Activated CD4-positive, alpha-beta T cell treated with anti-CD3 and anti-CD28 coated beads for 24 hours (primary cell): ENCODE results near the gene SMG6.
"Not testable (repeated sequence)": the region's sequence is repeated elsewhere in the genome, so short reads cannot be mapped to it uniquely, and the experiment has no call there.

Experiments used
- DNase-seq, 2 donors: peaks; one replicate each; pipeline ENCODE4 v3.0.0-alpha.2; 2020; ENCODE audit warnings: low read depth in 2 of 2

Gene SMG6

DNA sequence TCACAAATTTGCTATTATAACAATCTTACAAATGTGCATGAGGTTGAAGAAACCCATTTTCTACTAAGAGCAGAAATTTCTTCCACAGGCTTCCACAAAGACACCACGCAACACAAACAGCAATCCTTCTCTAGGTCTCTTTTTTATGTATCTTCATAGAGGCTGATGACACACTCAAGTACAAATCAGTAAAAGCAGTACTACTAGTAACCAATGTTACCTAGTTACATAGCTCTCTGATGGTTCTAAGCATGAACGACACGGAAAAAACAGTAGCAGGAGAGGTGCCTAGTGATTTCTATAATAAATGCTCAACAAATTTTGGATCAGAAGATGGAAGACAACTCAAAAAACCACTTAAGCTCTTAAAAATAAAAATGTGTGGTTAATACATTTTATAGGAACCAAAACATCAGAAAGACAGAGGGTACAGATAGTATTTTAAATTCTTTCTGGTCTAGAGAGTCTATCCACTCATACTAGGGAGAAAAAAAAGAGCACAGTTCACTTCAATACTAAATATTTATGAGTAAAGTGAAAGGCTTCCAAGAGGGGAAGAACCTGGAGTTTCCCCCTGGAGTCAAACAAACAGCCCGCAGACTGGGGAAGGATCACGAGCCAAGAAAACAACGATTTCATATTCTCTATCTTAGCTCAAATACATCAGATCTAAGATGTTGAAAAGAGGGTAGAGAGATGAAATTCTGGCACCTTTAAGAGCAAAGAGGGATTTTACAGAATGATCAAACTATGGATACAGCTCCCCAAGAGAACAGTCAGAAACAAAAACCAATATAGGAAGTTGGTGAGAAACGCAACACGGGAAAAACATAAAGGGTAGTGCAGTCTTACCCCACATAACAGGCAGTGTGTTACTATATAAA lies 40.2 kb downstream of the SMG6 start:
- DNase-seq = no peak

DNA sequence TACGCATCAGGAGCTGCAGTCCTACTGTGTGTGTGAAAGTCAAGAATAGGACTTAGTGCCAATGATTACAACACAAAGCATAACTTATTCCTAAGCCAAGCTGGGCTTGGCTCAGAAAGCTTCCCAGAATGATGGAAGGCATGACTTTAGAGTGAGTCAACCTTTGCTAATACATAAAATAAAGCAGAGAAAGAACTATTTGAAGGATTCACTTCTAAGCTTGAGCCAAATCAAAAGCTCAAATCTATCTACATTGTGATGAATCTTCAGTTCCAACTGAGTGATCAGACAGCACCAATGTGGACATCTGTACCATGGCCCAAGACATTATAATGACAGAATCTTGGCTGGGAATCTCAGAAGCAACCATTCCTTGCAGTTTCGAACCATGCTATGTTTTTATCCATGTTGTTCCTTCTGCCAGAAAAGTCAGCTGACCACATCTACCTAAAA lies 41.4 kb downstream of the SMG6 start:
- no peak for DNase-seq

DNA sequence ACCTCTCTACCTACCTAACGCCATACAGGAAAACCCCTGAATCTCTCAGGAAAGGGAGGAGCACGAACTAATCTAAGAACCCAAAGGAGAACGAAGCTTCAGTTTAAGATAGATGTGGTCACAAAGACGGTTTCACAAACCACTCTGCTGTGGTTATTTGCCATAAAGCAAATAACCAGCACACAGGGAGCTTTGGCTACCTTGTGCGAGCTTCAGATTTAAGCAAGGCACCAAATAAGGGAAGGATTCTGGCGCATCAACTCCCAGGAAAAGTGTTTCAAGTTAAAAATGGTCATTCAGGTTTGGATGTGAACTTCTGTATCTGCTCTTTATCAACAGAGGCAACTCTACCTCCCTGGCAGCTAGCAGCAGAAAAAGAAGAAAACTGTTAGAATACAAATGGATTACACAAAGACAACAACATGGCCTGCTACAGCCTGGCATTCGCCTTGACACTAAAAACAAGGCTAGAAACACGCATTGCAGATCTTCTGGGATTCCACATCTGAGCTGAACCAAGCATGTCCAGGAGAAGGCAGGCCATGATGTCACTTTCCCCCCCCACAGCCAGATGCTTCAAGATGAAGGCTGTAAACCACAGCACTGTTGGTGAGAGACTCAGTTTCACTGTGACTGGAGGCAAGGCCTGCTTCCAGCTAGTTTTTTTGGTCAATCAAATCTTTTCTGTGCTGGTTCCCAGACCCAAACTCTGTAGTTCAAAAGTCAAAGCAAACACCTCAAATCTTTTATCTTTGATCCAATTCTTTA lies 43.6 kb downstream of the SMG6 start:
- DNase-seq = peak; percentile 46 to 57

DNA sequence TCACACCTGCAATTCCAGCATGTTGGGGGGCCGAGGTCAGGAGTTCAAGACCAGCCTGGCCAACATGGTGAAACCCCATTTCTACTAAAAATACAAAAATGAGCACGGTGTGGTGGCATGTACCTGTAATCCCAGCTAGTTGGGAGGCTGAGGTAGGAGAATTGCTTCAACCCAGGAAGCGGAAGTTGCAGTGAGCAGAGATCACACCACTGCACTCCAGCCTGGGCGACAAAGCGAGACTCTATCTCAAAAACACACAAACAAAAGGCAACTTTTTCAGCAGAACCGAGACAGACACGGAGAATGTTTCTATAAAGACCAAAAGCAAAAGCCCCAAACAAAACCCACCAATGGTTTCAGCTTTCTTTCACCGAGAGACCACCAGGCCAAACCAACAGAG lies 44.8 kb downstream of the SMG6 start:
- DNase-seq = not testable (repeated sequence)

DNA sequence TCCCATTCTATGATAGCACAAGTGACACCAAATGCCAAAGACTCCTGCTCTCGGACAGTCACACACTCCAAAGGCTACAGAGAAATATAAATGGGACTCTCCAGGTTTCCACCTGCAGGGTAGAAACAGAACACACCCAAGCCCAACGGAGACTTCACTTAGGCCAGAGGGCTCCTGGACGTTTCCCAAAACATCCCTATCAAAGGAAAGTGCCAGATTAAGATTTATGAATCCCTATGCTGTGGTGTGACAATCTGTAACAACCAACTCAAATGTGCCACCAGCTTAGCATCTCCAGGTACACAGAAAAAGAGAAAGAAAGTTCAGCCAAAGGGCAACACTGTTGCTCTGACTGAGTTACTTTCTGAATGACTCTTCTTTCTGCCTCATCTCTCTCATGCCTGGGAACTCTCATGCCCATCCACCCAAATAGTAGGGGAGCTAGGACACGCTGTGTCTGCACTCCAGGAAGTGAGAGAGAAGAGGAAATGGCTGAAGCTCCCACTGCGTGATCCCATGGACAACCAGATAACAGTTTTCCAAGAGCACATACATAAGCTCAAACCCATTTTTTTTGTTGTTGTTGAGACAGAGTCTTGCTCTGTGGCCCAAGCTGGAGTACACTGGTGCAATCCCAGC lies 49.7 kb downstream of the SMG6 start:
- no peak for DNase-seq

DNA sequence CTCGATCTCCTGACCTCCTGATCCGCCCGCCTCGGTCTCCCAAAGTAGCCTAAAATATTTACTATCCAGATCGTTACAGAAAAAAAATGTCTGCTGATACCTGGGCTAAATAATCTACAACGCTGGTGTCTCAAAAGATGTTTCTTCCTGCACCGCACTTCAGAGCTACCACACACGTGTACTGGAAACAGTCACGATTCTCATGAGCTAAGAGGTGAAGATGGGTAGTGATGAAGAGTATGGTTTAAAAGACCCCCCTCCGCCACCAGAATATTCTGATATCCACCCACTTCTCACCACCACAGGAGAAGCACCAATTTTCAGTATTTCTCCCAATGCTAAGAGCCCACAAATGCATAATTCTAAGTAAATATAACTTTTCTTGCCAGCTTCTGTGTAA lies 50.2 kb downstream of the SMG6 start:
- DNase-seq = no peak

DNA sequence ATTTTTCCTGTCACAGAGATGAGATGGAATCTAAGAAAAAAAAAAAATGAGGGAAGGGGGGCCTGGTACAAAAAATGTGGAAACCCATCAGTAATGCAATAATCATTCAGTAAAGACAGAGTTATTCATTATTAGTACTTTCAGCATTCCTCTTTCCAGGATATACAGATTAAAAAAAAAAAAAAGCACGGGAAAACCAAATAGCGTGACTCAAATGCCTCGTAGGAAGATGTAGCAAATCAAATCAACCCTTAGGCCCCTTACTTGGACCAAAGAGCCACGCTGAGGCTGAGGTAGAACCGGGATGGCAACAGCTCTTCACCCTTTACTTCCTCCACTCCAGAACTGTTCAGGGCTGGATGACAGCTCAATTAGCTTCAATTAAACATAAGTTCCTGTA lies 52.5 kb downstream of the SMG6 start:
- no peak for DNase-seq

DNA sequence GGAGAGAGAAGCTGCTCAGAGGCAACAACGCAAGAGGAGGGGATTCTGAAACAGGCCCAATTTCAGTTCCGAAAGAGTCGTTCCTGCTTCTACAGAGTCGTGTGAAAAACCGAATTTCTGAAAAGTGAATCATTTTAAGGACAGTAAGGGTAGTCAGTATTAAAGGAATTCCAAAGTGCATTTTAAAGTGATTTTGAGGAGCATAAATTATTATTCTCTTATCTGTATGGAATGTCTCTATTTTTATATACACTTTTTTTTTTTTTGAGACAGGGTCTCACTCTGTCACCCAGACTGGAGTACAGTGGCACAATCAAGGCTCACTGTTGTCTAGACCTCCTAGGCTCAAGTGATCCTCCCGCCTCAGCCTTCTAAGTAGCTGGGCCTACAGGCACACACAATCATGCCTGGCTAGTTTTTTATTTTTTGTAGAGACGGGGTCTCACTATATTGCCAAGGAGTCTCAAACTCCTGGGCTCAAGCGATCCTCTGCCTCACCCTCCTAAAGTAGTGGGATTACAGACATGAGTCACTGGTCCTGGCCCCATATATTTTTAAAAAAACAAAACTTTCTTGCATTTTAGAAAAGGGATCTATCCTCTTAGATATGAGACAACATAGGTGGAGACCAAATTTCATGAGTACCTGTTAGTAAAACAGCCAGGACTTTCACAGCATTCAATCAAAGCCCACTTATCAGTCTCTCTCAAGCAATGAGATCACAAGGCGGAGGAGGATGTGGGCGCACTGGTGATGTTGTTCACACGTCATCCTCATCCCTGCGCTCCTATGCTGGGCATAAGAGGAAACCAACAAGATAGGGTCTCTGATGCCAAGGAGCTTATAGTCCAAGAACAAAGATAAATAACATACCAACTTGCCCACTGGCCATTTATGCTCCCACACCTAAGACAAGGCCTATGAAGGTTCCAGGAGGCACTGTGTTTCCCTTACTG lies 53.2 kb downstream of the SMG6 start:
- DNase-seq = no peak

DNA sequence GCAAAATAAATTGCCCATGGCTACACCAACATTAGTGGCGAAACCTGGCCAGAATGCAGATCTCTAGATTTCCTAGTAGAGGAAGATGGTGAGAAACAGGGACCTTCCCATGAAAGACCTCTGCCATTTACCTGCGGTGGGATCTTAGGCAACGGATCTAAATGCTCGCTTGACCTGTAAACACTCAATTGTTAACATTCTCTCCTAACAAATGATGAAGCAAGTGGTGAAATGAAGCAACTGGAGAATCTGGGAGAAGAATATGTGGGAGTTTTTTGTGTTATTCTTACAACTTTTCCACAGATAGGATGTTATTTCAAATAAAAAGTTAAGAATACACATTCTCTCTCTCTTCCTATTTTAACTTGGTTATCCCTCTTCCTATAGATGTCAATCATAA lies 56.6 kb downstream of the SMG6 start:
- DNase-seq = no peak

DNA sequence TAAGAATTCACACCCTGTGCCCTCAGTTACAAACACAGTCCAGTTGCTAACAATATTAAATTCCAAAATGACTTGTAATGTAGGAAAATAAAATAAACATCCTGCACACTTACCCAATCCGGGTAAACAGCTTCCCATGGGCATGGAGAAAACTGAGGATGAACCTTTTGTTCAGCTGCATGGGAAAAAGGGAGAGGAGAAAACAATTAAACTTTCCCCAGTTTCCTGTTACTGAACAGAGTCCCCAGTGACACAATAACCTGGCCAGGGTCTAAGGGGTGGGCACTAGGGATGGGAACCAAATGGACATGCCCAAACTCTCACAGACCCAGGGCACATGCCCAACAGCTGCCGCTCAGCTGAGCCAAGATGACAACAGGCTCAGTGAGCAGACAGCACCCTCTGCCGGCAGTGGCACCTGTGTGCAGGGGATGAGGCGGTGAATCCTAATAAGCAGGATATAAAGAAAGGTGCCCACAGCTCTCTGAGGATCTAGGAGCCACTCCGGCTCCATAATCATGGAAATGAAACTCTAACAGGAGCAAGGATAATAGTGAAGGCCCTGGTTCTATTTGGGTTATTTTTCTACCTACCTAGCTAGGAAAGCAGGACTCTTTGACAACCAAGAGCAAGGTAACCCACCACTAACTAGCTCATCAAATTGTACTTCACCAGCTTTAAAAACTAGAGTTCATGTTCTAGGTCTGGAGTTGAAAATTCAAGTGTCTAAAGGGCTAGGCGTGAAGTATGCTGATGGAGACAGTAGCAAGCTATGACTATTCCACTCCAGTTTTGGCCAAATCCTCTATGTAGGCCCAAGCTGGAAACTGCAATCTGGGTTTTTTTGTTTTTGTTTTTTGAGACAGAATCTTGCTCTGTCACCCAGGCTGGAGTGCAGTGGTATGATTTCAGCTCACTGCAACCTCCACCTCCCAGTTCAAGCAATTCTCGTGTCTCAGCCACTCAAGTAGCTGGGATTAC lies 58.8 kb downstream of the SMG6 start:
- peak; percentile 72 to 77 for DNase-seq

DNA sequence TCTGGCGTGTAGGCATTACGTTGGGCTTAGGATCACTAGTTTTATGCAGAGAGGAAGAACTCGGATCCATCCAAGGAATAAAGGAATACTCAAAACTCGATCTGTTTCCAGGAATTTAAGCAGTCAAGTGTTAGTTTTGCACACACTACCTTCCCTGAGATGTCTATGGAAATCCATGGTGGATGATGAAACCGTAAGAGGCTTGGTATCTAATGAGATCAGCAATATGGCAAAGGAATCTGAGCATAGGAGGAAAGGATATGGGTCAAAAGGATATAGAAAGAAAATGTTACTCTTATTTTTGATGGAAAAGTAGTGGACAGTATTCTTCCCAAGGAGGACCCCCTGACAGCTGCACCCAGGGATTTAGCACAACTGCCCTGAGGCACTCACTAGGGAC lies 59.6 kb downstream of the SMG6 start:
- no peak for DNase-seq

DNA sequence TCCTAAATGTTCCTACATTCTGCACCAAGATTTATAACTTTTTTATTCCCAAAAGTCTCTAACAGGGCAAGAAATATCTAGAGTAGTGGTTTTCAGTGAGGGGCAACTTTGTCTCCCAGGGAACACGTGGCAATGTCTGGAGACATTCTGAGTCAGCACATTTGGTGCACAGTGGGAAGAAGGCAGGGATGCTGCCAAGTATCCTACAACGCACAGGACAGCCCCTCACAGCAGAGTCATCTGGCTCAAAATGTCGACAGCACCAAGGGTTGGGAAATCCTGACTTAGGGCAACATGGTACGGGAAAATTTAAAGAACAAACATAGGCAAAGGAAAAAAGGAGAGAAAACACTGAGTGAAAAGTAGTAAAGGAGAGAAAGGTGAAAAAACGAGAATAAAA lies 61.8 kb downstream of the SMG6 start:
- DNase-seq = no peak

DNA sequence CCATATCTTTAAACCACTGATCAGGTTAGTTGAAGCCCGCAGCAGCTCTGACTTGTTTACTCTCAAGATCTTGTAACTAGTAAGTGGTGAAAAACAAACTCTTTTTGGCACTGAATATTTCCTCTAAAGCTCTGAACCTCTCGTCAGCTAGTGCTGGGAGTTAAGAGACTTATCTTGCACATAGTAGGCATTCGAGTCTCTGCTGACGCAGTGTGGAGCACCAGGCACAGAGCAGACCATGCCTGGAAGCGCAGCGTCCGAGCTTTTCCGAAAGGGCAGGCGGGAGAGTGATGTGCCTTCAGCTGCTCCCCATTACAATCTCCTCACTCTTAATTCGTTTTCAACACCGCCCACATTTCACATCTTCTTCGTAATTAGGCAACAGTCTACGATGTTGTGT lies 63.0 kb downstream of the SMG6 start:
- DNase-seq = no peak

DNA sequence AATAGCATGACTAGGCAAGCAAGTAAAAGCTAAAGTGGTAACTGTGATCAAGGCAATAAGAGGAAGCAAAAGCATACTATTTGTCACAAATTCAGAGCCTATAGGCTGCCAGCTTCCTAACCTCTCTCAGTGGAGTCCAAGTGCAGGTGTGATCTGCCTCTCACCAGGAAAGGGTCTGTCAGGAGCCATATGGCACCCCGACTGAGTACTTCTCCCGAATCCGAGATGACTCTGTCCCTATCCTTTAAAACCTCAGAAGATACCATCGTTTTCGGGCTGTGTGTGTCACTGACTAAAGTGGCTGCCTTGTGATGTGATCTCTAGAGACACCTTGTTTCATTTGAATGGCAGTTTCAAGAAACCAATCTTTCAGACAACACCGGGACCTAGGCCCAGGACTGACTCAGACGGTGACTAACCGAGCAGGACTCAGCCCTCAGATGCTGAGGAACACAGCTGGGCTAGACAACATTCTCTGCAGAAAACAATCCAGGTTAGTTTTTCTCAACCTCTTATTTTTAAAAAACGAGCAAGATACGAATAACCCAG lies 63.6 kb downstream of the SMG6 start:
- peak; percentile 25 to 28 for DNase-seq

DNA sequence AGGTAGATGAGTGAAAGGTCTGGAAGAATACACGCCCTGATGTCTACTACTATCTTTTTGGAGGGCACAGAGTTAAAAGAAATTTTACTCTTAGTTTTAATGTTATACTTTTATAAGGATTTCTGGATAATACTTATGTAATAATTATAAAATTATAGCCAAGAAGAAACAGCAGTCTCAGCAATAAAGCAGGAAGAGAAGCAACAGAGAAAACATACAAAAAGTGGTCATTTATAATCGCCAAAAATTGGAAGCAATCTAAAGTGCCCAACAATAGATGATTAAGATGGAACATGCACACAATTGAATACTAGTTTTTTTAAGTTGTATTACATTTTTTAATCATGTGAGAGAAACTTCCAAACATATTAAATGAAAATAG lies 64.4 kb downstream of the SMG6 start:
- no peak for DNase-seq

DNA sequence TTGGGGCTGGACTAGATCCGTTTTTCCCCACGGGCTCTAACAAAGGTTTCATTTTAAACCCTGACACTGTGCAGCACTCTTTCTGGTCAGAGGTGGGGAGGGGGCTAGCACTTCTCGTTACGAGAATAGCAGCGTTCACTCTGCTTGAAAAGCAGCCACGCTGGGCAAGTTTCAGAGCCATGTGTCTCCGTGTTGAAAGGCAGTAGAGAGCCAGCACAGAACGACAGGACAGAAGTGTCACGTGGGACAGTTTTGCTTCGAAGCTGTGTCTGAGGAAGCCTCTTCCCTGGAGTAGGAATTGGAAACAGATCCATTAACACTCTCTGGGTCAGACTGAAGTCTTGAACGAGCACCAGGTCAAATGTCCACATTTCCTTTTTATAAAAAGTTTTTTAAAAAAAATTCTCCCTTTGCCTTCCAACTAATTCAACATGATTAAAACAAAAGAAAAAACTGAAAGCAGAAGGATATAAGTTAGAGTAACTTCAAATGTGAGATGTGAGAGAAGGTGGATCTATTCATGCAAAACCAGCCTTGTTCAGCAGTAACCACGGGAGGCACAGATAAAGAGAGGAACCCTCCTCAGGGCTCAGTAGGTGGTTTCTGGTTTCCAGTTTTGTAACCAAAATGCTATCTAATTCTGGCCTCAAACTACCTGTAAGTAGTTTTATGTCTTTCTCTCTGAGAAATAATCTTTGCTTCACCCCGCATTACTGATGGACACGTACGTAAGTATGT lies 65.0 kb downstream of the SMG6 start:
- no peak for DNase-seq

DNA sequence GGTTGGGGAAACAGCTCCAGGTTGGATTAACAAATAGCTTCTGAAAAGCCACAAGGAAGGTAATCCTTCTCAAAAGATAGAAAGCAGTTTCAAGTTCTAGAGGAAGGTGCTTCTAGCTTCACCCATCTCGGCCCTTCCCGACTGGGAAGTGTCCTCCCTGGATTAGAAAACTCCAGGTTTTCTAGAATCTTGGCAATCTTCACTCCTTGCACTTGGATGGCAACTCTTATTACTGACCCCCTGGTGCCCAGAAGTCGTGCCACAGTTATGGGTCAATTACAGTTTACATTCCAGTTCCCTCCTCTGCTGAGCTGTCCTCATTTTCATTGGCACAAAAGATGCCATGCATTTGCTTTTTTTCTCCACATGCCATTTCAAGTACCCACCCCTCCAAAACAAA lies 65.6 kb downstream of the SMG6 start:
- no peak for DNase-seq

DNA sequence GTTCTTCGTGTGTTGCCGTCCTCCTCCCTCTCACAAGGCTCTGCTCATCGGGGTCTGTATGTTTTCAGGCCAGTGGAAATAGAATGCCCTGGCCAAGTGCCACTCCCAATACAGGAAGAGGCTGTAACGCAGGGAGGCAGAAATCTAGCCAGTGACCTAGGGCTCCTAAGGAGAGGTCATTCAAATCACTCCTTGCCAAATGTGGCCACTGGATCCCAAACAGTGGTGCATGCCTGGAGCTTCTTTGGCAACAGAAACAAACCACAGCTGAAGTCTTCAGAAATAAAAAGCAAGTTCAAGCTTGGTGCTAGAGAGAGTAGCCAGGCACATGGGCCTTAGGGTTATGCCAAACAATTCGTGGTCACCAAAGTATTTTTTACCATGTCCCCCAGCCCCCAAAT lies 66.1 kb downstream of the SMG6 start:
- no peak for DNase-seq

DNA sequence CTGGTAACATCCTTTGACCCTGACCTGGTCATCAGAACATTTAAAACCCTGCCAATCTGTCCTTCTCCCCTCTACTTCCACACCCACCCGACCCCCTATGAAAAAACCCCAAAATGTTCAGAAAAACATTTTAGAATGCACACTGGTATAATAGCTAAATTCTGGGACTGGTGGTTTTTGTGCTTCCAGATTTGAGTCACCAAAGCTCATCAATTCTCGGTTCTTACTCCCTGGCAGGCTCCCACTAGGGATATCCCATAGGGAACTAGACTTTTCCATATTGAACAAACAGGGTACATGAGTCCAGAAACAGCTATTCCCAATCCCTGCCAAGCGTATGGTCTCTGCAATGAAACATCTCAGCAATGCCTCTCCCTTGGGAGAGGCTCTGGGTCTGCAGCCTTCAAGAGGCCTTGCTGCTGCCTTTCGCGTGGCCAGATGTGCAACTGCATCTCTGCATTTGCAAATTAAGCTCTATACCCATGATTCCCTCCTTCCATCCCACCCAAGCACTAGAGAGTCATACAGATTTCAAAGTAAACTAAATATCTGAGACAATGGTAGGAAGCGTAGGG lies 67.7 kb downstream of the SMG6 start:
- DNase-seq = no peak
